ENCODE measurements around the gene VASH1. TPM values are rescaled to one million over a fixed set of nuclear protein-coding genes. Genes with fewer than 3 reads are reported as not detected.

Gene VASH1
- total RNA-seq, 2 donors from 2014 or later: 2.1 to 19.8 TPM

- no peaks in the 10 kb centered on the region for H3K27me3 ChIP-seq (replicated peaks; ENCODE audit: insufficient read depth)
- no peaks in the 10 kb centered on the region for H3K4me1 ChIP-seq (replicated peaks)
- H3K27ac ChIP-seq: no peak overlapping the region
- H3K4me3 ChIP-seq: no peak overlapping the region
- no peaks in the 10 kb centered on the region for H3K36me3 ChIP-seq
- no peaks in the 10 kb centered on the region for H3K9me3 ChIP-seq
- intact Hi-C loops (cut with DNase I): no loop called here
- WGBS: 76% methylated on average over 6 of the region's 6 CpGs
- TF ChIP-seq POLR2A (IDR thresholded peaks at IDR 0.05): no peak
- DNase-seq (ENCODE audit: low spot score): no peak
Observed at GRCh38 chr14:76765461-76765931, 4.2 kb downstream of the VASH1 start.

DNA sequence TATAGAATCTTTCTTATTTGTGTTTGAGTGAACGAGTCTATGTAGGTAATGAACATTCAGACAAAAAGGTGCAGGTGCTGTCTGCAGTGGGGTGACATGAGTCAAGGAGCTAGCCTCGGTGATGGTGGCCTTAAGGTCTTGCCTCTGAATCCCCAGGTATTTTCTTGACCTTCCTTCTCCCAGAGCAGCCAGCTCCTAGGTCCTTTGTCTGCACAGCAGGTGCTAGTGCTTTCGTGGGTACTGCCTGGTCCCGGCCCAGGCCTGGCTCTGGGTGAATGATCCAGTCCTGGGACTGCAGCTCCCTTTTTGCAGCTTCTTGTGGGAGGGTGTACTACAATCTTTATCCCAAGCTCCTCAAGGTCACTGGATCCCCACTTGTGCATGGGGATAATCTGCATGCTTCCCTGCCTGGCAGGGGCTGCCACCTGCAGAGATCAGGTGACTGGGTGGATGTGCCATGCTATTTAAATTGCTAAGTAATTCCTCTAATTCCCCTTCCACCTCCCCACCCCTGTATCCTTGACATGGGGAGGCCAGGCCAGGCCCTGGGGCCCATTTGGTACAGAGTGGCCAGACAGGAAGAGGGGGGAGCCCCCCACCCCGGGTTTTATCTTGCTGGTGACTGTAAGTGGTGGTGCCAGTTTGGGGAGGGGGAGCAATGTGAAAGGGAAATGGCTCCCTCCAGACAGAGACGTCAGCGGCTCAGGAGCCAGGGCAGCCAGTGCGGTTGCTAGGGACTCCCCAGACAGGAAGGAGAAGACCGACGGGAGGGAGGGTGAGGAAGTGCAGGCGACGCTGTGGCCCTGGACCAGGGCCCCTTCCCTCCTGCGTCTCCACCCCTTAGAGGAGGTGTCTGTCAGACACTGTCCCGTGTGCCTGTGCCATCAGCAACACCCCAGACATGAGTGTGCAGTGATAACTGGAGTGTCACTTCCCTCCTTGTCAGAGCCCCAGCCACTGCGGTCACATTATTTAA, 6.7 kb downstream of the VASH1 start:
- no peak overlapping the region for H3K4me3 ChIP-seq
- no peak for DNase-seq (ENCODE audit: low spot score)
- no peaks in the 10 kb centered on the region for H3K36me3 ChIP-seq
- no peak overlapping the region for H3K27ac ChIP-seq
- no peaks in the 10 kb centered on the region for H3K27me3 ChIP-seq (replicated peaks; ENCODE audit: insufficient read depth)
- no peaks in the 10 kb centered on the region for H3K4me1 ChIP-seq (replicated peaks)
- intact Hi-C loops (cut with DNase I): no loop called here
- 55% methylated on average over 15 of the region's 15 CpGs for WGBS
- H3K9me3 ChIP-seq: no peaks in the 10 kb centered on the region
- TF ChIP-seq POLR2AphosphoS5 (IDR thresholded peaks at IDR 0.05) (no peak), POLR2A (IDR thresholded peaks at IDR 0.05) (no peak), CTCF (IDR thresholded peaks at IDR 0.05) (no peak)

DNA sequence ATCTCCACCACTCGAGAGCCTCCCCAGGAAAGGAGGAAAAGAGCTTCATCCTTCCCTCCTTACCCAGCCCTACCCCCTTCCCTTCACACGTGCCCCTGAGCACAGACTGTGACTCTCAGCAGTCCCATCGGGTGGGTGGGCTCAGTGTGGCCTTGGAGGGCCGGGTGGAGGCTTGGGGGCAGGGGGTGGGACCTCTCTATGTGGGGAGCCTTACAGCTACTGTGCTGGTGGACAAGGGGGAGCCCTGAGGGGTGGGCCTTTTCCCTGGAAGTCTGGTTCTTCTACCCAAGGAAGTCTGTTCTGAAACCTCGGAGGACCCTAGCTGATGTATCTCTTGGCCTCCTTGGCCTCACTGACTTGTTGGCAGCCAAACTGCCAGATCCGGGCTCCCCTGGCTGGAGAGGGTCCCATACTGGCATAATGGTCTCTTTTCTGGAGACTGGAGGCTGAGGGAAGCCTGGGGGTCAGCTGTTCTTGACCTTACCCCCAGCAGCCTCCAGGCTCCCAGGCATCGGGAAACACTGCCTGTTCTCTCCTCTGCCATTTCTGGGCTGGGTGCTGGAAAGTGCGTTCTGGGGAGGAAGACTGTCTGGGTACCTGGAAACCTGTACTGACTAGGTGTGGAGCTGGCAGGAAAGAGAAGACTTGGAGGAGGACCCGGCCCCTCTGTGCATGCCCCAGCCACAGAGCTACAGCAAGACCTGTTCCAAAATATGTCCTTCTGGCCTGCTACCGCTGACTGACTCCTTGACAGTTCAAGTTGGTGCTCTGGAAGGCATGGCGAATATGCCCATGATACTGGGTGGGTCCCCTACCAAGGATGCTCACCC, 7.6 kb downstream of the VASH1 start:
- Histone ChIP-seq H3K4me1 (replicated peaks) (no peaks in the 10 kb centered on the region), H3K36me3 (no peaks in the 10 kb centered on the region), H3K9me3 (no peaks in the 10 kb centered on the region), H3K4me3 (no peak overlapping the region), H3K27me3 (replicated peaks; ENCODE audit: insufficient read depth) (no peaks in the 10 kb centered on the region), H3K27ac (peak overlapping the region in 1 of 2 donors; percentile 22)
- 71% methylated on average over 11 of the region's 11 CpGs for WGBS
- TF ChIP-seq CTCF (IDR thresholded peaks at IDR 0.05): no peak
- no peak for TF ChIP-seq POLR2AphosphoS5 (IDR thresholded peaks at IDR 0.05)
- no peak for TF ChIP-seq POLR2A (IDR thresholded peaks at IDR 0.05)
- intact Hi-C loops (cut with DNase I): no loop called here
- DNase-seq (ENCODE audit: low spot score): no peak

DNA sequence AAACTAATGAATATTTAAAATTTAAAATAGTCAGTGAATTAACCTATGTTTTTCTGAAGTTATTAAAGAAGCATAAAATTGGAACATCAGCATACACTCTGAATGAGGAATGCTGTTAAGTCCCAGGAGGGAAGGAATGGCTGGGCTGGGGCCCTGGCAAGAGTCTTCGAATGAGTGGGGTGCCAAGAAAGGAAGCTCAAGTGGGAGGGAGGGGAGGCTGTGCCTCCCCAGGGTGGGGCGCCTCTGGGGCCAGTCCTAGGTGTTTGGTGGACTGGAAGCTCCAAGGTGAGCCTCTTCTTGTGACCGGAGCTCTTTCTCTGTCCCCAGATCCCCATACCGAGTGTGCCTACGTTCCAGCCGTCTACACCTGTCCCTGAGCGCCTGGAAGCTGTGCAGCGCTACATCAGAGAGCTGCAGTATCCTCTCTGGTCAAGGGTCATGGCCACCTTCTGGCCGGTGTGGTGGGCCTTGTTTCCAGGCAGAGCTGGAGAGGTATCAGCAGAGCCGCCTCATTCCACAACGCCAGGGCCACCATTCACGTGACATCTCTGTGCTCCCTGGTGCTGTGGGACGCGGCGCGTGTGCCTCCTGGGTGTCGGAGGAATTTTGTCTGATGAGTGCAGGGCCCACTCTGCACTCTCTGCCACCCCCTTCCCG, 8.5 kb downstream of the VASH1 start:
- DNase-seq (ENCODE audit: low spot score): no peak
- no peak overlapping the region for H3K27ac ChIP-seq
- intact Hi-C loops (cut with DNase I): no loop called here
- H3K4me1 ChIP-seq (replicated peaks): no peaks in the 10 kb centered on the region
- no peaks in the 10 kb centered on the region for H3K9me3 ChIP-seq
- no peaks in the 10 kb centered on the region for H3K36me3 ChIP-seq
- no peak for TF ChIP-seq CTCF (IDR thresholded peaks at IDR 0.05)
- TF ChIP-seq POLR2A (IDR thresholded peaks at IDR 0.05): no peak
- no peak for TF ChIP-seq POLR2AphosphoS5 (IDR thresholded peaks at IDR 0.05)
- no peak overlapping the region for H3K4me3 ChIP-seq
- 92% methylated on average over 18 of the region's 18 CpGs for WGBS
- H3K27me3 ChIP-seq (replicated peaks; ENCODE audit: insufficient read depth): no peaks in the 10 kb centered on the region

Data from prostate gland (tissue), 2 donors.